Neuronal stem cell (in vitro differentiated cells): ENCODE data around the gene MAP3K12.
"Not testable (repeated sequence)": the region's sequence is repeated elsewhere in the genome, so short reads cannot be mapped to it uniquely, and the experiment has no call there.

ENCODE experiments used
- DNase-seq: peaks from one replicate; pipeline ENCODE4 v3.0.0-alpha.2; 2013; ENCODE audit warnings: low spot score
- H2AFZ ChIP-seq: one replicate; pipeline ENCODE4 v1.6.1; 2013; ENCODE audit warnings: mild to moderate bottlenecking, low read length, inconsistent platforms
- H2AK5ac ChIP-seq: 2 replicates; pipeline ENCODE4 v1.6.1; 2013; ENCODE audit warnings: low read depth, mild to moderate bottlenecking, inconsistent platforms, low read length, moderate library complexity, mixed read lengths
- H2BK120ac ChIP-seq: 2 replicates; pipeline ENCODE4 v1.6.1; 2013; ENCODE audit warnings: low read depth, mild to moderate bottlenecking, inconsistent platforms, low read length, moderate library complexity, mixed read lengths
- H2BK12ac ChIP-seq: one replicate; pipeline ENCODE4 v1.6.1; 2013; ENCODE audit warnings: low read length, inconsistent platforms
- H2BK15ac ChIP-seq: 2 replicates; pipeline ENCODE4 v1.6.1; 2013; ENCODE audit warnings: mild to moderate bottlenecking, low read length, inconsistent platforms, mixed read lengths
- H2BK5ac ChIP-seq: one replicate; pipeline ENCODE4 v1.6.1; 2013; ENCODE audit warnings: inconsistent platforms, mild to moderate bottlenecking, low read length, moderate library complexity
- H3K14ac ChIP-seq: one replicate; pipeline ENCODE4 v1.6.1; 2013; ENCODE audit warnings: low read length, inconsistent platforms
- H3K18ac ChIP-seq: 2 replicates; pipeline ENCODE4 v1.6.1; 2013; ENCODE audit warnings: low read length, inconsistent platforms
- H3K23ac ChIP-seq: 2 replicates; pipeline ENCODE4 v1.6.1; 2013; ENCODE audit warnings: low read depth, mild to moderate bottlenecking, mixed read lengths, low read length, inconsistent platforms; ENCODE audit not compliant: poor library complexity
- H3K27ac ChIP-seq: replicated peaks from 3 replicates; pipeline ENCODE4 v1.5.1; 2013; ENCODE audit warnings: low read length, inconsistent platforms
- H3K27me3 ChIP-seq, 3 experiments: 2 replicates each; pipeline ENCODE4 v1.6.1; 2013; ENCODE audit warnings: low read length in 3 of 3, mild to moderate bottlenecking in 2 of 3, inconsistent platforms in 1 of 3, low read depth in 1 of 3, mixed read lengths in 1 of 3, moderate library complexity in 1 of 3; ENCODE audit not compliant: control insufficient read depth in 3 of 3, insufficient read depth in 3 of 3
- H3K36me3 ChIP-seq, 2 donors: replicated peaks in 1 of 2; 2 replicates each; pipeline ENCODE4 v1.6.1; 2013; ENCODE audit warnings: low read length in 2 of 2; ENCODE audit not compliant: control insufficient read depth in 2 of 2, insufficient read depth in 2 of 2
- H3K4ac ChIP-seq: 2 replicates; pipeline ENCODE4 v1.6.1; 2013; ENCODE audit warnings: inconsistent platforms, mild to moderate bottlenecking, low read length, moderate library complexity
- H3K4me1 ChIP-seq, 2 donors: 1 replicate in 1 of 2; 2 replicates in 1 of 2; pipeline ENCODE4 v1.6.1; 2013; ENCODE audit warnings: low read length in 2 of 2, low read depth in 1 of 2; ENCODE audit not compliant: control insufficient read depth in 2 of 2, insufficient read depth in 1 of 2
- H3K4me2 ChIP-seq: one replicate; pipeline ENCODE4 v1.6.1; 2013; ENCODE audit warnings: mild to moderate bottlenecking, low read length, inconsistent platforms; ENCODE audit not compliant: insufficient read depth, poor library complexity, severe bottlenecking
- H3K4me3 ChIP-seq, 2 donors: 2 replicates each; pipeline ENCODE4 v1.5.1; 2013; ENCODE audit warnings: low read length in 2 of 2, mild to moderate bottlenecking in 2 of 2, inconsistent platforms in 1 of 2, moderate library complexity in 1 of 2
- H3K79me1 ChIP-seq: one replicate; pipeline ENCODE4 v1.6.1; 2013; ENCODE audit warnings: low read depth, mild to moderate bottlenecking, inconsistent platforms, low read length, moderate library complexity
- H3K9ac ChIP-seq: one replicate; pipeline ENCODE4 v1.6.1; 2013; ENCODE audit warnings: mild to moderate bottlenecking, low read depth, low read length, inconsistent platforms; ENCODE audit not compliant: poor library complexity
- H3K9me3 ChIP-seq, 2 donors: replicated peaks in 1 of 2; 2 replicates each; pipeline versions ENCODE3 to v1.6.1; 2013; ENCODE audit warnings: low read length in 2 of 2, mild to moderate bottlenecking in 2 of 2, inconsistent platforms in 1 of 2, low read depth in 1 of 2, mixed read lengths in 1 of 2, moderate library complexity in 1 of 2; ENCODE audit not compliant: control insufficient read depth in 2 of 2, insufficient read depth in 1 of 2
- H4K8ac ChIP-seq: one replicate; pipeline ENCODE4 v1.6.1; 2013; ENCODE audit warnings: low read depth, mild to moderate bottlenecking, inconsistent platforms, low read length, moderate library complexity
- H4K91ac ChIP-seq: one replicate; pipeline ENCODE4 v1.6.1; 2013; ENCODE audit warnings: low read length, low read depth, mild to moderate bottlenecking, inconsistent platforms; ENCODE audit not compliant: poor library complexity
- WGBS, 2 donors: extraction: QIAGEN DNeasy Blood & Tissue Kit; methylation state at CpG; one replicate each; pipeline ENCODE4 v1.1.7; 2013; ENCODE audit warnings: missing lambda C conversion rate in 2 of 2, mixed read lengths in 1 of 2; ENCODE audit not compliant: insufficient read length in 2 of 2, insufficient replicate concordance in 1 of 2; ENCODE audit errors: extremely low coverage in 2 of 2; 5-methylcytosine and 5-hydroxymethylcytosine counted together

MAP3K12 gene

GRCh38 chr12:53481939-53482586, 17.2 kb downstream of the MAP3K12 start:
- Histone ChIP-seq H4K8ac (no peak overlapping the region), H3K4me1 (peaks cover 5 to 13% of the 10 kb centered on the region in 2 donors), H3K9me3 (no peaks in the 10 kb centered on the region), H3K14ac (no peak overlapping the region), H2AK5ac (no peak overlapping the region), H2BK12ac (no peak overlapping the region), H3K4ac (no peak overlapping the region), H3K23ac (no peak overlapping the region), H2AFZ (no peak overlapping the region), H3K9ac (no peak overlapping the region), H3K79me1 (peaks cover 3% of the 10 kb centered on the region), H2BK5ac (no peak overlapping the region), H3K27me3 (no peaks in the 10 kb centered on the region), H3K4me3 (no peak overlapping the region), H2BK120ac (no peak overlapping the region), H2BK15ac (no peak overlapping the region), H3K18ac (no peak overlapping the region), H3K4me2 (no peak overlapping the region), H3K36me3 (peaks cover 62 to 97% of the 10 kb centered on the region in 2 donors), H4K91ac (no peak overlapping the region), H3K27ac (no peak overlapping the region)
- no CpG with 5 or more reads among the region's 9 CpGs for WGBS, 2 donors
- DNase-seq, result no peak

GRCh38 chr12:53481458-53481857, 17.8 kb downstream of the MAP3K12 start:
- not testable (repeated sequence) for H3K79me1 ChIP-seq, H3K14ac ChIP-seq, H2AK5ac ChIP-seq, H3K4me2 ChIP-seq, H4K91ac ChIP-seq, H3K18ac ChIP-seq, H4K8ac ChIP-seq, H2BK15ac ChIP-seq, H2AFZ ChIP-seq, H3K4me3 ChIP-seq, H2BK5ac ChIP-seq, H3K23ac ChIP-seq, H3K27me3 ChIP-seq, H3K27ac ChIP-seq, H2BK120ac ChIP-seq, H3K9ac ChIP-seq, DNase-seq, H3K4ac ChIP-seq, H3K9me3 ChIP-seq, H2BK12ac ChIP-seq
- Histone ChIP-seq H3K36me3 (peaks cover 62 to 97% of the 10 kb centered on the region in 2 donors), H3K4me1 (peaks cover 5 to 13% of the 10 kb centered on the region in 2 donors)
- WGBS, 2 donors, result no CpG with 5 or more reads among the region's 6 CpGs

- H3K9ac ChIP-seq, result no peak overlapping the region
- no peaks in the 10 kb centered on the region for H3K9me3 ChIP-seq
- H2AFZ ChIP-seq, result no peak overlapping the region
- no peak overlapping the region for H3K14ac ChIP-seq
- H3K27me3 ChIP-seq, result no peaks in the 10 kb centered on the region
- H2BK120ac ChIP-seq, result no peak overlapping the region
- no peak overlapping the region for H3K4me2 ChIP-seq
- H3K4me1 ChIP-seq, result peaks cover 5 to 13% of the 10 kb centered on the region in 2 donors
- no peak overlapping the region for H4K91ac ChIP-seq
- peaks cover under 1% of the 10 kb centered on the region for H3K79me1 ChIP-seq
- WGBS, 2 donors, result no CpG with 5 or more reads among the region's 12 CpGs
- H2AK5ac ChIP-seq, result no peak overlapping the region
- no peak overlapping the region for H3K4ac ChIP-seq
- peaks cover 61 to 97% of the 10 kb centered on the region in 2 donors for H3K36me3 ChIP-seq
- H3K18ac ChIP-seq, result no peak overlapping the region
- H2BK12ac ChIP-seq, result no peak overlapping the region
- DNase-seq, result no peak
- no peak overlapping the region for H4K8ac ChIP-seq
- H3K23ac ChIP-seq, result no peak overlapping the region
- H2BK15ac ChIP-seq, result no peak overlapping the region
- H3K4me3 ChIP-seq, result no peak overlapping the region
- H2BK5ac ChIP-seq, result no peak overlapping the region
- peak overlapping the region; percentile 56 for H3K27ac ChIP-seq
Measured at GRCh38 chr12:53480491-53481442, 18.5 kb downstream of the MAP3K12 start.

GRCh38 chr12:53479331-53479730, 19.9 kb downstream of the MAP3K12 start:
- no peak overlapping the region for H3K4me2 ChIP-seq
- H2BK15ac ChIP-seq, result no peak overlapping the region
- no peak for DNase-seq
- peaks cover 5 to 16% of the 10 kb centered on the region in 2 donors for H3K4me1 ChIP-seq
- H3K4ac ChIP-seq, result no peak overlapping the region
- H3K18ac ChIP-seq, result no peak overlapping the region
- H4K8ac ChIP-seq, result no peak overlapping the region
- no peak overlapping the region for H3K27ac ChIP-seq
- H2AFZ ChIP-seq, result no peak overlapping the region
- peaks cover 5% of the 10 kb centered on the region for H3K79me1 ChIP-seq
- H3K27me3 ChIP-seq, result no peaks in the 10 kb centered on the region
- no CpG with 5 or more reads among the region's 5 CpGs for WGBS, 2 donors
- no peak overlapping the region for H2AK5ac ChIP-seq
- peaks cover 62 to 98% of the 10 kb centered on the region in 2 donors for H3K36me3 ChIP-seq
- no peak overlapping the region for H2BK120ac ChIP-seq
- H3K9ac ChIP-seq, result no peak overlapping the region
- no peak overlapping the region for H4K91ac ChIP-seq
- no peak overlapping the region for H3K23ac ChIP-seq
- H2BK5ac ChIP-seq, result no peak overlapping the region
- no peak overlapping the region for H3K4me3 ChIP-seq
- H3K9me3 ChIP-seq, result no peaks in the 10 kb centered on the region
- no peak overlapping the region for H3K14ac ChIP-seq
- no peak overlapping the region for H2BK12ac ChIP-seq
